GM18870 (cell line): ENCODE measurements around the gene RNASE11.
"Not testable (repeated sequence)": the region's sequence is repeated elsewhere in the genome, so short reads cannot be mapped to it uniquely, and the experiment has no call there.

Experiments
- ATAC-seq: cut with Tn5 transposase; IDR thresholded peaks from one replicate; pipeline ENCODE4 v1.9.1; 2021; ENCODE audit warnings: moderate library complexity; ENCODE audit not compliant: unreplicated experiment

Gene RNASE11

DNA sequence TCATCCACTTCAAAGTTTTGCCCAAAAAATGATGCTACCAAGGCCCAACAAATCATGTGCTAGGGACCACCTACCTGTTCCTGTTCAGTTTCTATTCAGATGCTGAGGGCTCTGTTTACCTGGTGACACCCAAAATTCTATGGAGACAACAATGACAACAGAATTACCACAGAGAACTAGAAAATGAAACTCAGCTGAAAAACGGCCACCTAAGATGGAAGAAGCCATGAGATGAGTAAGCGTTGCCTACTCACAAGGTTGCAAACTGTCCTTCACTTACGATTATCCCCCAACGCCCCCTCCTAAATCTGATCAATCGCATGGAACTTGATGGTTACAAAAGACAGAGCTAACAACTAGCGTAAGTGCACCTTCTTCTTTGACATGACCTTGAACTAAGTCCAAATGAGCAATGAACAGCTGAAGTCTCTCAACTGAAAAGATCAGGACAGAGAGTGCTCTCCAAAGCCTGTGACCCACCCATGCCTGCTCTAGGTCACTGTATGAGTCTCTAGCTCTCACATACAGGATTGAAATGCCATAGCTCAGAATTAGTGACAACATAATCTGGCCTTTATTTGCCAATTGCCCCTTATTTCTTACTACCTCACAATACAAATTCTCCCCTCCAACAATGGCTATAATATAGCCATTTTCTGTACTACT lies at the start of gene RNASE11:
TSS of gene RNASE11 (minus strand) at position 513 of the 666 bp plus-strand sequence.
- ATAC-seq, result no peak

DNA sequence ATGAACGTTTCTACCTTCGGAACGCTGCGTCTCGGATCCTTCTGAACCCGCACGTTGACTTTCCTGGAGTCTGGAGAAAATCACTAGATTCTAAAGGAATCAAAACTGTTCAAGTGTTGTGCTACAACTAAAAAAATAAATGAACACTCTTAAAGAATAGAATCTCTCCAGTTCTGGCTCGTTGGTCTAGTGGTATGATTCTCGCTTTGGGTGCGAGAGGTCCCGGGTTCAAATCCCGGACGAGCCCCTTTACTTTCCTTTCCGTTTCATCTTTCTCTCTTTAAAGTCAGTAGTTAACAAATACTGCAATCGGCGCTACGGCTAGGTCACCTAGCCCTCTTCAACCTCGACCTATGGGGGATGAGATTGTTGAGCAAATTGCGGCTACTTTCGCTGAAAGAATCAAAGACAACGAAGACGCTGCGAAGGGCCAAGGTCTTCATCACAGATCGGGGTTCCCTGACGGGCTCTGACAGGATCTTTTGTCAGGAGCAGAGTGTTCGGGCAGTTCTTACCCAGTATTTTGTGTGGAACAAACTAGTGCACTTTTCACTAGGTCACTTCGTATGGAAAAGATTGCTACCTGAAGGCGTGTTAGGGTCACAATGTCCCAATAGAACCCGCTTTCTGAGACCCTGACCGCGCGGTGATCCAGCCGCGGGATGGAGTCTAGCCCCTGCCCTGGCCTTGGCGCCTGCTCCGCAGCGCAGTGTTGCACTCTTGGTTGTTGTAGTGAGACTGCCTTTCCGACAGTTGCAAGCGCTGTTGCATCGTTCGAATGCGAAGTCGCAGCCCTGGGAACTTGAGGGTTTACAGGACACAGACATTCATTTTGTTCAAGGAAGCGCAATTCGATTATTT lies 45.3 kb upstream of the RNASE11 start:
- ATAC-seq, result peak; percentile 70

- ATAC-seq, result no peak
These were observed 44.6 kb upstream of the RNASE11 start for GRCh38 chr14:20632448-20632830.

- no peak for ATAC-seq
These were observed 44.1 kb upstream of the RNASE11 start for GRCh38 chr14:20631880-20632389.

DNA sequence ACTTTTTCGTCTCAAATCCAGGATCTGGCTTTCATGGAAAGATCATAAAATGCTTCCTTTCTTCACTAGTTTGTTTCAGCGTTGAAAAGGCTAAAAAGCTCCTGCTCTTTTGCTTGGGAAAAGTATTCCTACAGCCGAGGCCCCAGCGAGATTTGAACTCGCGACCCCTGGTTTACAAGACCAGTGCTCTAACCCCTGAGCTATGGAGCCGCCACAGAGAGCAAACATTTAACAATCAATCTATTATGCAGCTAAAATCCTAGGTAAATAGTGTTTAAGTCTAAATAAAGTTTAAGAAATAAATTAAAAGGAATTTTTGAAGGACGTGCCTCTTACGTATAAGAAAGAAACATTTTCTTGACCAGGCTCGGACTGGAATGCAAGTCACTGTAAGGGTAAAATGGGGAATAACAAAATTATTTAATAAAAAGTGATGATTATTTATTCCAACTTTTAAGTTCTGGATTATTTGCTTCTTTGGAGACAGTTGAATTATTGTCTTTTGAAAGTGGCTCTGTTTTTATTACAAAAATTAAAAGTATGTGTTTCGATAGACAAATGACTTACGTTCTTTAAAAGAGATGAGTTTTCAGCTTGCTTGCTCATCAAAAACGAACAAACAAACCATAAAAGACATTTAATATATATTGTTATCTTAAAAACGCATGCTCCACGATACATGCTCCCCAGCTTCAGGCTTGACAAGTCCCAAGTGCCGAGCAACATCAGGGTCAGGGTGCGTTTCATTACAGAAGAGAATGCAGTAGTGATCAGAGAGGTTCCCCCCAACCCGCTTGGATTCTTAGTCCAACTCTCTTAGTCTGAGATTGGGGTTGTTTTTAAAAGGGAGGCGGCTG lies 43.5 kb upstream of the RNASE11 start:
- ATAC-seq, result no peak

DNA sequence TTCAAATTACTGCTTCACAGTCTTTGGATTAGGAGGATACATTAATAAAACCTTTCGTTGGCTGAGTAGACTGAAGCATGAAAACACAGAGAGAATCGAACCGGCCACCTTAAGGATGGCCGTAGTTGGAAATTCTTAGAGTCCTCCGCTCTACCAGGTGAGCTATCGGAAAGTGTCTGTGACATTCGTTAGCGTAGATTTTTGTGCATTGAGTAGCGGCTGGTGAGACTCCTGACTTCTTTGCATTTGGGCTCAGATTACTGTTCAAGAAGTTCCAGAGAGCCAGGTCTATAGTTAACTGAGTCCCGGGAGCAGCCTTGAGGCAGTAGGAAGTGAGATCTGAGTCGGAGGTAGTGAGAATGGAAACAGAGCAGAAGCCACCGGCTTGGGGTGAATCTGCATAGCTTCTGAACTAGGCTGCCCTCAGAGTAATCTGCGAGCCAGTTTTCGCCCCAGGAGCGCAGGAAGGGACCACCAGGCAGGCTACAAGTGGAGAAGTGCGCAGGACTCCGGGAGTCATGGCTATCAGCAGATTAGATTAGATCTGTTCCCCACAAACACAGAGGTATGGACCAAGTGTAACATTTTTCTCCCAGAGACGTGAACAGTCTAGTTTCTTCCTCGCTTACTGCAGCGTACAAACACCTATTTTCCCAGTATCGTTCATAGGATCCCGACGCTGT lies 42.7 kb upstream of the RNASE11 start:
- no peak for ATAC-seq

GRCh38 chr14:20628063-20628854 lies 40.5 kb upstream of the RNASE11 start:
- ATAC-seq, result no peak

- no peak for ATAC-seq
These were observed 39.7 kb upstream of the RNASE11 start for GRCh38 chr14:20627346-20628027.

DNA sequence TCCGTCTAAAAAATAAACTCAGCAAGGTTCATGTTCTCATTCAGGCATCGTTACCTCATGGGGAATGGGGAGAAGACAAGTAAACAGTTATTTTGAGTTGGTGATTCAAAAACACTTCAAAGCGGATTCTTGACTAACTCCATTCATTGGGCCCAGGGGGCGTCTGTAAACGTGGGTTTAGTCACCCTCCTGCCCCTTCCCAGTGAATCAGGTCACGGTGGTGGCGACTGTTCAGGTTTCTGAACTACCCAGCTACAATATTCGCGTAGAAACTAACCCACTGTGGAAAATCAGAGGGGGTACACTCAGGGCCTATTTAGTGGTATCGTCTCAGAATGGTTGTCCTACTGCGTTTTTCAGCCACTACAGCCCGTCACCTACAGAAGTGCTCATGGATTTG lies 38.5 kb upstream of the RNASE11 start:
- ATAC-seq, result no peak

DNA sequence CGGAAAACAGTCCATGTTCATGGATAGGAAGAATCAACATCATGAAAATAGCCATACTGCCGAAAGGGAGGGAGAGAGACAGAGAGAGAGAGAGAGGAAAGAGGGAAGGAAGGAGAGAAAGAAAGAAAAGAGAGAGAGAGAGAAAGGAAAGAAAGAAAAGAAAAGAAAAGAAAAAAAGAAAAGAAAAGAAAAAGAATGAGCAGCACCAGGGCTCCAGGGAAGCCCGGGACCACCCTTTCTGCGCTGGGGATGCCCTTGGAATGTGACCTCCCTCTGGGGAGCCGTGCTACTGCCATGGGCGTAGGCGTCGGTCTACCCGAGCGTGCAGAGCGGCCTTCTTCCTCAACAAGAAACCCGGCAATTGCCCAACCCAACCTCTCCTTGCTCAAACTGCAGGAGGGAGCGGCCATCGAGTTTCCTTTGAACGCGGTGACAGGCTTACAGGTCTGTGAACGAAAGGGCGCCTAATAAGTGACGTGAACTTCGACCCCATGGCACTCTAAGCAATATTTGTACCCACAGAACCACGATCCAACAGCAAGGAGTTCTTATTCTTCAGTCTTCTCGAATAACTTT lies 36.8 kb upstream of the RNASE11 start:
- no peak for ATAC-seq

- no peak for ATAC-seq
These were observed 36.0 kb upstream of the RNASE11 start for GRCh38 chr14:20623798-20624197.

DNA sequence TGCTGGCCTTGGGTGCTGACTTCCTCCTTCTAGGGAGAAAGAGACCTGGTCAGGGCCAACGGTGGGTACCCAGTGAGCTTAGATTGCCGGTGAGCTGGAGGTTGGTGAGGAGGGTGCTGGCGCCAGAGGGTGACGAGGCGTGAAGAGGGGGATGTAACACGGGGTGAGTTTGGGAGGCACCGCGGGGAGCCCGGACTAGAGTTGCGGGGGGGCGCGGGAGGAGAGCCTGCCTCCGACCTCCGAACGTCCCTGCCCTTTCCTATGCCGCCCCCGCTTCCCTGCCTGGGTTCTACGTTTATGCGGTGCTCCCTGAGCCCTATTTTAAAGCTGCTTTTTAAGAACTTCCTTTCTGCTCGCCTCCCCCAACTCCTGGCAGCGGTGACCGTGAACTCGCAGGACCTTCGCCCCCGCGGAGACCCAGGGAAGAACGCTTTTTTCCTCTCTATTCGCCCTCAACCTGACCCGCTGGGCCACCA lies 35.1 kb upstream of the RNASE11 start:
- ATAC-seq, result no peak

GRCh38 chr14:20620798-20621478 lies 33.1 kb upstream of the RNASE11 start:
- ATAC-seq, result no peak

DNA sequence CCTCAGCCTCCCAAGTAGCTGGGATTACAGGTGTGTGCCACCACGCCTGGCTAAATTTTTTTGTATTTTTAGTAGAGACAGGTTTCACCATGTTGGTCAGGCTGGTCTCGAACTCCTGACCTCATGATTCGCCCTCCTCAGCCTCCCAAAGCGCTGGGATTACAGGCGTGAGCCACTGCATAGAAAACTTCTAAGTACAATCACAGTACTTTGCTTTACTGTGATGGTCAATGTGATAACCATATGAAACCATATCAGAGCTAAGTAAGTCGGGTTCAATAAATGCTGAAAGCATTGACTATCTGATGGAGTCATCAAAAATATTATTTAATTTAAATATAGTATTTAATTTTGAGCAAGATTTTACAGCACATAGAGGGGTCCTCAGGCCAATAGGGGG lies 31.9 kb upstream of the RNASE11 start:
- ATAC-seq, result not testable (repeated sequence)

DNA sequence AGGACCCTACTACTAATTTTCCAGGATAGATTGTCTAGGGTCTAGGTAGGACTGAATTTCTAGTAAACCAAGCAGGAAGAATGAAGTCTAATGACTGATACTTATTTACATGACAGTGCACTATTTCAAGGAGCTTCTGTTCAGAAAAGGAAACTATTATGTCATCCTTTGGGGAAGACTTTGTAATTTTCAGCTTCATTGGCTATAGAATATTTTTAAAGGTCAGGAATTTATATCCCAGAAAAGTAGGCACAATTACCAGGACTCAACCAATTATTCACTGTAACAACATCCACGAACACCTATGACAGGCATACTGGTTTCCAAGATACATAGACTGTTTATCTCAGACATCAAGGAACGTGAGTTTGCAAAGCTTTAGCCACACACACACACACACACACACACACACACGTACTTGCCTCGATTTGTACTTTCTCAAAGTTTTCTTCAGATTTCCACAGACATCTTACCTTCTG lies 30.5 kb upstream of the RNASE11 start:
- no peak for ATAC-seq

DNA sequence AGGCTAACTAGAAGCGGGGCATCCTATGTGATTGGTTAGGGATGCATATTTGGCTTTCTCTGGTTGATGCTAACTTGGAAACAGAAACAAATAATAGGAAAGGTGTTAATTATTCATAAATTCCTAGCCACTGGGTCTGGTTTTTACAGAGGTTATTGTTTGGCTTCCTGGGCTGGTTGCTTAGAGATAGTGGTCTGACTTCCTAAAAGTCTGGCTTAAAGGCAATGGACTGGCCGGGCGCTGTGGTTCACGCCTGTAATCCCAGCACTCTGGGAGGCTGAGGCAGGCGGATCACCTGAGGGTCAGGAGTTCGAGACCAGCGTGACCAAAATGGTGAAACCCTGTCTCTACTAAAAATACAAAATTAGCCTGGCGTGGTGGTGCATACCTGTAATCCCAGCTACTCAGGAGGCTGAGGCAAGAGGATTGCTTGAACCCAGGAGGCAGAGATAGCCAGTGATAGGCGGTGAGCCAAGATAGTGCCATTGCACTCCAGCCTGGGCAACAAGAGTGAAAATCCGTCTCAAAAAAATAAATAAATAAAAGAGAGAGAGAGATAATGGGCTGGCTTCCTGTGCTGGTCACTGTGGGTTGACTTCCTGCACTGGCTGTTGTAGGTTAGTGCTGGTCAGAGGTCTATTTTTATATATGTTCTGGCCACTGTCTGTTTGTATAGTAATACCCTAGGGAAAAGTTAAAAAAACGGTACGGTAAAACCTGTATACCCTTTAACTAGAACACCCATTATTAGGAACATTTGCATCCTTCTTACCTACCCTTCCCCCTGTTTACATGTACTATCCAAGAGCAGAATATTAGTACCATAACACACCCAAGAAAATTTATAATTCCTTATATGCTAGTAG lies 29.6 kb upstream of the RNASE11 start:
- peak; percentile 24 for ATAC-seq

GRCh38 chr14:20615996-20616395 lies 28.2 kb upstream of the RNASE11 start:
- no peak for ATAC-seq
